ENCODE data around the gene BNIP5. TPM values are rescaled to one million over a fixed set of nuclear protein-coding genes. Genes with fewer than 3 reads are reported as not detected.

Gene BNIP5
- total RNA-seq, 4 donors from 2014 or later, result not detected

GRCh38 chr6:36283608-36284007 lies 53.1 kb downstream of the BNIP5 start:
- Histone ChIP-seq H3K36me3 (no peaks in the 10 kb centered on the region), H3K4me1 (no peaks in the 10 kb centered on the region), H3K4me3 (no peak overlapping the region), H3K27ac (replicated peaks in 1 of 4) (no peak overlapping the region), H3K9me3 (no peaks in the 10 kb centered on the region), H3K27me3 (peaks cover 0 to 67% (median 0%) of the 10 kb centered on the region in 4 donors)
- 100% methylated on average over 1 of the region's 1 CpG for WGBS
- intact Hi-C loops (cut with DNase I), result no loop called here
- no peak for DNase-seq (ENCODE audit: extremely low spot score)
- TF ChIP-seq, protein P1, sequence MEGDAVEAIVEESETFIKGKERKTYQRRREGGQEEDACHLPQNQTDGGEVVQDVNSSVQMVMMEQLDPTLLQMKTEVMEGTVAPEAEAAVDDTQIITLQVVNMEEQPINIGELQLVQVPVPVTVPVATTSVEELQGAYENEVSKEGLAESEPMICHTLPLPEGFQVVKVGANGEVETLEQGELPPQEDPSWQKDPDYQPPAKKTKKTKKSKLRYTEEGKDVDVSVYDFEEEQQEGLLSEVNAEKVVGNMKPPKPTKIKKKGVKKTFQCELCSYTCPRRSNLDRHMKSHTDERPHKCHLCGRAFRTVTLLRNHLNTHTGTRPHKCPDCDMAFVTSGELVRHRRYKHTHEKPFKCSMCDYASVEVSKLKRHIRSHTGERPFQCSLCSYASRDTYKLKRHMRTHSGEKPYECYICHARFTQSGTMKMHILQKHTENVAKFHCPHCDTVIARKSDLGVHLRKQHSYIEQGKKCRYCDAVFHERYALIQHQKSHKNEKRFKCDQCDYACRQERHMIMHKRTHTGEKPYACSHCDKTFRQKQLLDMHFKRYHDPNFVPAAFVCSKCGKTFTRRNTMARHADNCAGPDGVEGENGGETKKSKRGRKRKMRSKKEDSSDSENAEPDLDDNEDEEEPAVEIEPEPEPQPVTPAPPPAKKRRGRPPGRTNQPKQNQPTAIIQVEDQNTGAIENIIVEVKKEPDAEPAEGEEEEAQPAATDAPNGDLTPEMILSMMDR (IDR thresholded peaks at IDR 0.05), result no peak
- TF ChIP-seq EP300 (IDR thresholded peaks at IDR 0.05), result no peak
- no peak for TF ChIP-seq POLR2A (IDR thresholded peaks at IDR 0.05; ENCODE audit: low read depth)
- TF ChIP-seq POLR2AphosphoS5 (IDR thresholded peaks at IDR 0.05), result no peak

- WGBS, result 74% methylated on average over 4 of the region's 4 CpGs
- no peaks in the 10 kb centered on the region for H3K4me1 ChIP-seq
- TF ChIP-seq POLR2A (IDR thresholded peaks at IDR 0.05; ENCODE audit: low read depth), result no peak
- TF ChIP-seq POLR2AphosphoS5 (IDR thresholded peaks at IDR 0.05), result no peak
- TF ChIP-seq, protein P1 (IDR thresholded peaks at IDR 0.05), result no peak
- TF ChIP-seq EP300 (IDR thresholded peaks at IDR 0.05), result no peak
- peaks cover 0 to 62% (median 0%) of the 10 kb centered on the region in 4 donors for H3K27me3 ChIP-seq
- no peak overlapping the region for H3K4me3 ChIP-seq
- no peak for DNase-seq (ENCODE audit: extremely low spot score)
- no peaks in the 10 kb centered on the region for H3K9me3 ChIP-seq
- H3K27ac ChIP-seq (replicated peaks in 1 of 4), result no peak overlapping the region
- H3K36me3 ChIP-seq, result no peaks in the 10 kb centered on the region
- intact Hi-C loops (cut with DNase I), result no loop called here
Measured at GRCh38 chr6:36280983-36281382, 55.7 kb downstream of the BNIP5 start.

- no peak overlapping the region for H3K27ac ChIP-seq (replicated peaks in 1 of 4)
- intact Hi-C loops (cut with DNase I), result no loop called here
- H3K4me1 ChIP-seq, result no peaks in the 10 kb centered on the region
- H3K27me3 ChIP-seq, result peaks cover 0 to 57% (median 0%) of the 10 kb centered on the region in 4 donors
- no peak for DNase-seq (ENCODE audit: extremely low spot score)
- no peaks in the 10 kb centered on the region for H3K9me3 ChIP-seq
- TF ChIP-seq EP300 (IDR thresholded peaks at IDR 0.05) (no peak), POLR2AphosphoS5 (IDR thresholded peaks at IDR 0.05) (no peak), POLR2A (IDR thresholded peaks at IDR 0.05; ENCODE audit: low read depth) (no peak)
- TF ChIP-seq, protein P1 (IDR thresholded peaks at IDR 0.05), result no peak
- H3K4me3 ChIP-seq, result no peak overlapping the region
- no peaks in the 10 kb centered on the region for H3K36me3 ChIP-seq
- WGBS, result 73% methylated on average over 3 of the region's 3 CpGs
Measured at GRCh38 chr6:36280467-36280866, 56.2 kb downstream of the BNIP5 start.

DNA sequence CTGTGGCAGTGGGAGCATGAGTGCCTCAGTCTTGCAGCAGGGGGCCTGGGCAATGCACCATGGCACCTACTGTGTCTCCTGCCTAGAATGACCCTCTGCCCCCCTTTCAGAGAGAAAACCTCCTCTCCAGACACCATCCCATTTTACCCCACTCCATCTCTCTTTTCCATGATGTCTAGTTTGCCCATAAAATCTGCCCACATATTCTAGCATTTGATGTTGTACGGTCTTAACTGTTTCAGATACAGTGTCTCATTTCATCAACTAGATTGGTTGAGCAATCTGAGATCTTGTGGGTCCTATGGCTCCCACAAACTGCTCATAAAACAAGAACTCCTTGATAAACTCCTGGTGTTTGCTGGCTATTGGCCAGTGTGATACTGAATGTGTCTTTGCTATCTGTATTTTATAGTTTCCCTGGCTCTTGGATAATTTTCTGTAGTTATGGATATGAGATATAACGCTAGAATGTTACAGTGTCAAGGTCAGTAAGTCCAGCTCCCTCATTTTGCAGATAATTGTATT lies 58.7 kb downstream of the BNIP5 start:
- no peak overlapping the region for H3K4me3 ChIP-seq
- TF ChIP-seq, protein P1 (IDR thresholded peaks at IDR 0.05), result no peak
- TF ChIP-seq POLR2AphosphoS5 (IDR thresholded peaks at IDR 0.05) (no peak), POLR2A (IDR thresholded peaks at IDR 0.05; ENCODE audit: low read depth) (no peak), EP300 (IDR thresholded peaks at IDR 0.05) (no peak)
- H3K36me3 ChIP-seq, result no peaks in the 10 kb centered on the region
- peaks cover 0 to 36% (median 0%) of the 10 kb centered on the region in 4 donors for H3K27me3 ChIP-seq
- intact Hi-C loops (cut with DNase I), result no loop called here
- H3K4me1 ChIP-seq, result no peaks in the 10 kb centered on the region
- no peak overlapping the region for H3K27ac ChIP-seq (replicated peaks in 1 of 4)
- WGBS, result 85% methylated on average over 2 of the region's 2 CpGs
- no peaks in the 10 kb centered on the region for H3K9me3 ChIP-seq
- DNase-seq (ENCODE audit: extremely low spot score), result no peak

Data from esophagus muscularis mucosa (tissue), 4 donors.